ENCODE results near the gene FAM168B.

Gene FAM168B

DNA sequence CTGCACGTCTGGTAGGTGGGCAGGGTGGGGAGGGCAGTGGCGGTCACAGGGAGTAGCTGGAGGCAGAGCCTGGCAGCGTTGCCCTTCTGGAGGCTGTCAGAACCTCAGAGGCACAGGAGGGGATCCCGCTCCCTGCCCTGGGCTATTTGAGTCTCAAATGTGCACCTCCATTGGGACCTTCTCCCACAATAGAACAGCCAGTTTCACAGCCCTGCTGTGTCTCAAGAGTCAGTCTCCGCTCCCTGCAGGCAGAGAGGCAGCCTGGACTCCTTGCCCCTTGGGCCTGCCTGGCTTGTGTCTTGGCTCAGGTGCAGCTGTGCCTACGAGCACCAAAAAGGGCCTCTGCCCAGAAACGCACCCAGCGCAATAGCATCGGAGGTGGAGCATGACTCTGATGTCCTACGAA lies 57.4 kb downstream of the FAM168B start:
- no peak for ATAC-seq (replicated peaks)
- DNase-seq = no peak
- no peaks in the 10 kb centered on the region for H3K9me3 Mint-ChIP-seq
- H3K27me3 Mint-ChIP-seq = peaks cover 47 to 84% of the 10 kb centered on the region in 2 donors
- H3K4me3 Mint-ChIP-seq = no peak overlapping the region
- H3K4me1 Mint-ChIP-seq = peaks cover 4 to 16% of the 10 kb centered on the region in 2 donors
- no peak overlapping the region for H3K27ac Mint-ChIP-seq
- H3K36me3 Mint-ChIP-seq = peaks cover 0 to 4% of the 10 kb centered on the region in 2 donors

DNA sequence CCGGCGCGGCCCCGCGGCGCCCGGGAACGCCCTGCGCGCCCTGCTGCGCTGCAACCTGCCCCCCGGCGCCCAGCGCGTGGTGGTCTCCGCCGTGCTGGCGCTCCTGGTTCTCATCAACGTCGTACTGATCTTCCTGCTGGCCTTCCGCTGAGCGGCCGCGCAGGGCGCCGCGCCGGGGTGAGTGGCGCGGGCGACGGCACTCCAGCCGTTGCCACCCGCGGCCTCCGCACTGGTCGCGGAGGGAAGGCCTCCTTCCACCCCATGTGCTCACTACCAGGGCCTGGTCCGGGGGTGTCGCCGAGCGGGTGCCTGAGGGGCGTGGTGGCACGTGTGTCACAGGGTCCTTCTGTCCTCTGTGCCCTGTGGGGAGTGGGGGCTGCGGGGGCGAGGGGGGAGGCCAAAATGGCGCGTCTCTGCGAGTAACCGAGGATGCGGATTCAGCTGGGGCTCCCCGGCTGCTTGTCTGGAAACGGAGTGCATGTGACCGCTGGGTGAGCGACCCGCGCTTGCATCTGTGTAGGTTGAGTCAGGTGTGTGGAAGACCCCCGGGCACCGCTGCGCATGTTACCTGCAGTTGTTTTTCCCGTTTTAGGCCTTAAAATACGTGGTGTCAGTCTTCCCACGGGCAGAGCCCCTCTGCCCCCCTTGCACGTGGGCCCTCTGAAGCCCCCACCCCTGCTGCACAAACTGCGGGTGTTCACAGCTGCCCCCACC lies 58.0 kb downstream of the FAM168B start:
- DNase-seq = no peak
- Mint-ChIP-seq H3K27me3 (peaks cover 46 to 82% of the 10 kb centered on the region in 2 donors), H3K9me3 (no peaks in the 10 kb centered on the region), H3K27ac (no peak overlapping the region), H3K4me1 (peaks cover 0 to 10% of the 10 kb centered on the region in 2 donors), H3K36me3 (peaks cover 0 to 4% of the 10 kb centered on the region in 2 donors), H3K4me3 (peak overlapping the region; percentile 36 to 68)
- no peak for ATAC-seq (replicated peaks)

DNA sequence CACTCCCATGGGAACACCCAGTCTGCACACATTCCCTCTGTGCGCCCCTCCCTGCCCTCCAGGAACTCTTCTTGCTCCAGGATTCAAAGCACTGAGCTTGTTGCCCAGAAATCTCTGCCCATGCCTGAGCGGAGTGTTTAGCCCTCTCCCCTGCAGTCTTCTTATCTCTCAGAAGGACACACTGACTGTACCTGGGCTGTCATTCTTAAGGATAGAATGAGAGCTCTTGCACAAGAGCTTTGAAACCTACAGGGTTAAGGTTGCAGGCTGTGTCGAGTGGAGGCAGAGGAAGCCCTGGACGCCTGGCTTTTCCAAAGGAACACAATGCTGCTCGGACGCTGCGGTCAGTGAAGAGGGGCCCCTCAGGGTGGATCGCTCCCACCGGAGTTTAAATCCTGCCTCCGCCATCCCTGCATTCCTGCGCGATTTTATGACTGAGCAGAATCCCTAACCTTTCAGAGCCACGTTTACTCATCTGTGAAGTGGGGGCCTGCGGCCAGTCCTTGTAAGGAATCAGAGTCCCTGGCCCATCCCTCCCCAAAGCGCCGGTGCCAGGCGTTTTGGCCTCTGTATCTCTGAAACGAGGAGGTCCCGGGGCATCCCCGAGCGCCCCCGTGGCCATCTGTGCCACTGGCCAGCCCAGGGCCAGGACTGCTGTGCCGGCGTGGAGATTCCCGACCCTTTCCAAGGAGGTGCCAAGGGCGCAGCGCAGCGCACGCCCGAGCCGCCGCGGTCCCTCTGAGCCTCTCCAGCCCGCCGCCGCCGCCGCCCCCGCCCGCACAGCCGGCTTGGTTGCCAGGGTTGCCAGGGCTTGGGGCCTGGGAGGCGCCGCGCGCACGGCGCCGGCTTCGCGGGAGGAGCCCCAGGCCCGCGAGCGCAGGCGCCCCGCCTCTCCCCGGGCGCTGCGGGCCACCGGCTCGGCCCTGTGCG lies 58.9 kb downstream of the FAM168B start:
- no peak overlapping the region for H3K27ac Mint-ChIP-seq
- H3K36me3 Mint-ChIP-seq = peaks cover 0 to 2% of the 10 kb centered on the region in 2 donors
- H3K4me3 Mint-ChIP-seq = no peak overlapping the region
- H3K27me3 Mint-ChIP-seq = peaks cover 38 to 76% of the 10 kb centered on the region in 2 donors
- H3K9me3 Mint-ChIP-seq = no peaks in the 10 kb centered on the region
- H3K4me1 Mint-ChIP-seq = peaks cover 0 to 1% of the 10 kb centered on the region in 2 donors
- ATAC-seq (replicated peaks) (no peak), DNase-seq (no peak)

DNA sequence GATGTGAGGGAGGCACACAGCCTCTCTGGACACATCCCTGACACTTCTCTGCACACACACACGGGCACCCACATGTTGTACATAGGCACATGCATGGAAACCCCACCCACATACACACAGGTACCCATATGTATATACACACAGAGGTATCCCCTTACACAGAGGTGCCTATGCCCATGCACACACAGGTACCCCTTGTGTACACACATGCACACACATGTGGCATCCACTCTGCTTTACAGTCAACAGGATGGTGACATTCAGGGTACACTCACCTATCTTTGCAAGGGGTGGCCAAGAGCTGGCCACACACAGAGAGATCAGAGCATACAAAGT lies 59.5 kb downstream of the FAM168B start:
- no peaks in the 10 kb centered on the region for H3K9me3 Mint-ChIP-seq
- peaks cover 36 to 70% of the 10 kb centered on the region in 2 donors for H3K27me3 Mint-ChIP-seq
- H3K27ac Mint-ChIP-seq = no peak overlapping the region
- DNase-seq = no peak
- no peaks in the 10 kb centered on the region for H3K4me1 Mint-ChIP-seq
- H3K36me3 Mint-ChIP-seq = no peaks in the 10 kb centered on the region
- H3K4me3 Mint-ChIP-seq = no peak overlapping the region
- ATAC-seq (replicated peaks) = no peak

DNA sequence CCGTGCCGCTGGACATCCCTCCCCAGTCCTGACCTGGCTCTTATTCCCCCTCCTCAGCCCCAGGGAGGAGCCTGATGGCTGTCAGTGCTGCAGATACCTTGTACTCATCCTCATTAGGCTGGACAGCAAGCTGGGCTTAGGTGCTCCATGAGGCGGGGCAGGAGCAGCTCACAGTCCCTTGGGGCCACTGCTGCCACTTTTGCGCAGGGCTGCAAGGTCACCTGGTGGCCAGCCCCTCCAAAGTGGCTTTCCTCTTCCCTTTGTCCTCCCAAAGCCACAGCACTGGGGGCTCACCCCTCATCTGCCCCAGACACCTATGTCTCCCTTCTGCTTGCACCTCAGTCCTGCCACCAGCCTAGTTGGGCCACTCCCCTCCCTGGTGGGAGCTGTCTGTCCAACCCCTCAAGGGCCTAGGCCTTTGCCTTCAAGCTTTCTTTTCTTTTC lies 60.8 kb downstream of the FAM168B start:
- H3K36me3 Mint-ChIP-seq = no peaks in the 10 kb centered on the region
- H3K4me3 Mint-ChIP-seq = no peak overlapping the region
- no peaks in the 10 kb centered on the region for H3K4me1 Mint-ChIP-seq
- no peak overlapping the region for H3K27ac Mint-ChIP-seq
- peaks cover 5% of the 10 kb centered on the region in 2 donors for H3K9me3 Mint-ChIP-seq
- DNase-seq (no peak), ATAC-seq (replicated peaks) (no peak)
- H3K27me3 Mint-ChIP-seq = peaks cover 34 to 56% of the 10 kb centered on the region in 2 donors

DNA sequence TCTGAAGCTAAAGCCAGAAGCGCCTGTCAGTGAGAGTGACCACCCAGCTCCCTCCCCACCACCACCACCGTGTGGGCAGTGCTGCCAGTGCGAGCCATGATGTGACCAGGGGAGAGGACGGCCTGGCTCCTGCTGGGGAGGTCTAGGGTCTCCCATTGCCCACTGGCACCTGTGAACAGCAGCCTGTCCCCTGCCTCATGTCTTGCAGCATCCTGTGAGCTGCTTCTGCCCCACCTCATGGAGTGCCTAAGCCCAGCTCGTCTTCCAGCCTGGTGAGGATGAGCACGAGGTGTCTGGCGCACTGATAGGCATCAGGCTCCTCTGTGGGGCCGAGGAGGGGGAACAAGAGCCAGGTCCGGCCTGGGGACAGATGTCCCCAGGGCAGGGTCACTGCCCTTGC lies 61.4 kb downstream of the FAM168B start:
- Mint-ChIP-seq H3K27me3 (peaks cover 30 to 51% of the 10 kb centered on the region in 2 donors), H3K36me3 (no peaks in the 10 kb centered on the region), H3K4me1 (no peaks in the 10 kb centered on the region), H3K4me3 (no peak overlapping the region), H3K27ac (no peak overlapping the region), H3K9me3 (peaks cover 8 to 9% of the 10 kb centered on the region in 2 donors)
- DNase-seq (no peak), ATAC-seq (replicated peaks) (no peak)

DNA sequence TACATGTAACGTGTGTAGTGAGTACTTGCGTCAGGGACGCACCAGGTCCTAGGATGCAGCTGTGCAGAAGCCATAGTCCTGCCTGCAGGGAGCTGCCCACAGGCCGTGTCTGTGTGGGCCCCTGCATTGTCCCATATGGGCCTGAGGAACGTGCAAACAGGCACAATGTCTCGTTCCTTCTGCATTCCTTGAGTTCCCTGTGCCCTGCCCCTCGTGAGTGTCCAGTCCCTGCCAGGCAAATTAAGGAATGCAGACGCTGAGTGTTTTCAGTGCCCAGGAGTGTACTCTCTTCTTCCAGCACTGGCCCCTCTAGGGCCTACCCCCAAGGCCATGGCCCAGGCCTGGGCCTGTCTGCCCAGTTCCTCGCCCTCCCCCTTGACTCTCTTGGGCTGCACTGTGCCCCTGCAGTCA lies 61.8 kb downstream of the FAM168B start:
- Mint-ChIP-seq H3K9me3 (peaks cover 8 to 9% of the 10 kb centered on the region in 2 donors), H3K4me3 (no peak overlapping the region), H3K4me1 (no peaks in the 10 kb centered on the region), H3K27me3 (peaks cover 30 to 46% of the 10 kb centered on the region in 2 donors), H3K27ac (no peak overlapping the region), H3K36me3 (no peaks in the 10 kb centered on the region)
- DNase-seq = no peak
- no peak for ATAC-seq (replicated peaks)

DNA sequence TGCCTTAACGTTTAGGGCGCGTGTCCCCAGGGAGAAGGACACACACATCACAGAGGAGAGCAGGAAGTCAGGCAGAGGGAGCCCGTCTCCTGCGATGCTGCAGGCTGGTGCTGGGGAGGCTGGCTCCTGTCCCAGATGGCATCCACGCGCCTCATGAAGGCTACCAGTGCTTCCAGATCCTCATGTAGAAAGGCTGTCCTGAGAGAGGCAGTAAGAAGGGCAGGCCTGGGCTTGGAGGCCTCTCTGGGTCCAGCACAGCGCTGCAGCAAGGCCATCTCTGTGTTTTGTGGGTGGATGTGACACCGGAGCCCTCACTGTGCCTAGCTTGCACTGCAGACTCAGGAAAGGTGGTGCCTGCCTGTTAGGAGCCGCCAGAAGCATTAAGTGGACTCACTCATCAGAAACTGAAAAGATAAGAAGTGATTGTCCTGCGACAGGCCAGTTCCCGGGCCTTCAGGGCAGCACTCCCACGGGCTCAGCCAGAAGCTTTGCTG lies 62.7 kb downstream of the FAM168B start:
- DNase-seq (no peak), ATAC-seq (replicated peaks) (no peak)
- Mint-ChIP-seq H3K36me3 (no peaks in the 10 kb centered on the region), H3K27me3 (peaks cover 23 to 43% of the 10 kb centered on the region in 2 donors), H3K27ac (no peak overlapping the region), H3K4me1 (no peaks in the 10 kb centered on the region), H3K9me3 (peaks cover 8 to 9% of the 10 kb centered on the region in 2 donors), H3K4me3 (no peak overlapping the region)

DNA sequence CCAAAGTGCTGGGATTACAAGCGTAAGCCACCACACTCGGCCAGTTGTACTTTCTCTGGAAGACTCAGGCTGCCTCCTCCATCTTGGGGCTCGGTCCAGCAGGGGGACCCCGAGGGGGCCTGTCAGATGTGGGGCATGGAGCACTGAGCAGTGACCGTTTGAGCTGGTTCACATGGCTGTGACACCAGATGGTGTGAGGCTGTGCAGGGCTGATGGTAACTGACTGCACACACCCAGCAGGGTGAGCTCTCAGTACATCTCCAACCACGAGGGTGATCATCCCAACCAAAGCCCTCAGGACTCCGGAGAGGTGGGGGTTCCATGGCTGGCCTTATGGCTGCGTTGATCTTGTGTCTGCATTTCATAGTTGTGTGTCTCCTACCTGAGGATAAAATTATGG lies 63.4 kb downstream of the FAM168B start:
- DNase-seq = no peak
- H3K27ac Mint-ChIP-seq = no peak overlapping the region
- H3K36me3 Mint-ChIP-seq = no peaks in the 10 kb centered on the region
- no peak for ATAC-seq (replicated peaks)
- H3K9me3 Mint-ChIP-seq = peaks cover 8 to 9% of the 10 kb centered on the region in 2 donors
- no peak overlapping the region for H3K4me3 Mint-ChIP-seq
- peaks cover 29 to 44% of the 10 kb centered on the region in 2 donors for H3K27me3 Mint-ChIP-seq
- H3K4me1 Mint-ChIP-seq = no peaks in the 10 kb centered on the region

DNA sequence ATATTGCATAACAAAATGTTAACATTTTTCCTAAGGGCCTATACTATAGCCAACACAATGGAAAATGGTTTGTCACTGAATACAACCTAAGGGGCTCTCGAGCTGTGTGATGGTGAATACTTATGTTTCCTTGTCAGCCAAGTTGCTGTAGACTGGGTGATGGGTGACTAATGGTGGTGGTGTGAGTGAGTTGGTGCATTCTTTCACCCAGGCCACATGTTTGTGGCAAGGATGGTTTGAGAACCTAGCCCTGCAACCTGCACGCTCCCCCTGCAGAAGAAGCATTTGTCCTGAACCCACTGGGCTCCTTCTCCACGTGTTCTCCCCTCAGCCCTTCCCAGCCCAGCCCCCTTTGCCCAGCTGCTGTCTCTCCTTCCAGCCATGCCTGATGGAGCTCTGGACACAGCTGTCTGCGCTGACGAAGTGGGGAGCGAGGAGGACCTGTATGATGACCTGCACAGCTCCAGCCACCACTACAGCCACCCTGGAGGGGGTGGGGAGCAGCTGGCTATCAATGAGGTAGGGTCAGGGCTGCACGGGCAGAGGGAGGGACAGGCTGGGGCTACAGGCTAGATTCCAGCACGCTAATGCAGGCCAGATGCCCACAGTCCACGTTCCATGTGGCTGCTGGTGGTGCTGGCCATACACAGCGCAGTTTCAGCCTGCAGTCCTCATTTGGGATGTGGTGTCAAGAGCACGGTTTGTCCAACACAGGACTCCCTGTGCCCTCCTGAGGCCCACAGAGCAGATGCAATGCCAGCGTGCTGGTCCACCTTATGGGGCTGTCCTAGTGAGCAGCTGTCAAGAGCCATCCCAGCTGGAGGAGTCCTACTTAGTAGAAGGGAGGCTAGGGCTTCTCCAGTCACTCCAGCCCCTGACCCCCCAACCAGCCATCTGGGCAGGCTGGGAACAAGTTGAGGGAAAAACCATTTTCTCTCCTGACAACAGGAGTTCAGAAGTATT lies 65.4 kb downstream of the FAM168B start:
- Mint-ChIP-seq H3K4me1 (no peaks in the 10 kb centered on the region), H3K27me3 (peaks cover 17 to 34% of the 10 kb centered on the region in 2 donors)
- no peak for ATAC-seq (replicated peaks)

DNA sequence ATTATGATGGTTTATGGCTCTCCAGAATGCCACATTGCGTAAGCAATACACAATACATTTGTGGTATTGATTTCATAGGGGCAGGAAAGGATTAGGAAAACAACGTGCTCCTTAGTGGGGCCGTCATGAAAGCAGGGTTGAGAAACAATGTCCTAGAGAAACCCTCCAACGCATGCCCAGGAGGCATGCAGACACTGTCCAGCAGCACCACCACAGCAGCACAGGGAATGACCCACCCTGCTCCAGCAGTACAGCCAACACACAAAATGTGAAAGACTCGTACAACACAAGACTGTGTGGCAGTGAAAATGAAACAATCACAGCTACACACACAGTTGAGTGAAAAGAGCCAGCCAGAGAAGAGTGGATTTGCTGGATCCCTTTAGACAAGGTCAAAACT lies 66.3 kb downstream of the FAM168B start:
- no peaks in the 10 kb centered on the region for H3K36me3 Mint-ChIP-seq

More for the DNA sequence above, 65.4 kb downstream of the FAM168B start:
- H3K9me3 Mint-ChIP-seq = peaks cover 8 to 9% of the 10 kb centered on the region in 2 donors
- no peaks in the 10 kb centered on the region for H3K36me3 Mint-ChIP-seq
- DNase-seq = no peak
- H3K27ac Mint-ChIP-seq = no peak overlapping the region
- no peak overlapping the region for H3K4me3 Mint-ChIP-seq

DNA sequence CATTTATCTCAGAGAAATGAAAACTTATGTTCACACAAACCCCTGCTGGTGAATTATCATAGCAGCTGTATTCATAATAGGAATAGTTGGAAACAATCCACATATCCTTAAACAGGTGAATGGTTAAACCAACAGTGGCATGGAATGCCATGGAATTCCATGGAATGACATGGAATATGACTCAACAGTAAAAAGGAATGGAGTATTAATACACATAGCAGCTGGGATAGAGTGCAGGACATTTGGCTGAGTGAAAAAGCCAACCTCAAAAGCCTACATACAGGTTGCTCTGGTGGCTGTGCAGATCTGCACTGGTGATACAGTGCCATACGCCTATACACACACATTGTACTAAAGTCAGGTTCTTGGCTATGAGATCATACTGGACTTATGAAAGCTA lies 69.5 kb downstream of the FAM168B start:
- H3K4me3 Mint-ChIP-seq = no peak overlapping the region
- DNase-seq (no peak), ATAC-seq (replicated peaks) (no peak)
- no peaks in the 10 kb centered on the region for H3K4me1 Mint-ChIP-seq
- H3K27me3 Mint-ChIP-seq = peaks cover 12 to 20% of the 10 kb centered on the region in 2 donors
- H3K9me3 Mint-ChIP-seq = peaks cover 8 to 9% of the 10 kb centered on the region in 2 donors
- H3K36me3 Mint-ChIP-seq = no peaks in the 10 kb centered on the region
- no peak overlapping the region for H3K27ac Mint-ChIP-seq

More for the DNA sequence above, 66.3 kb downstream of the FAM168B start:
- peaks cover 8 to 9% of the 10 kb centered on the region in 2 donors for H3K9me3 Mint-ChIP-seq
- peaks cover 12 to 33% of the 10 kb centered on the region in 2 donors for H3K27me3 Mint-ChIP-seq
- DNase-seq (no peak), ATAC-seq (replicated peaks) (no peak)
- H3K27ac Mint-ChIP-seq = no peak overlapping the region
- no peak overlapping the region for H3K4me3 Mint-ChIP-seq
- no peaks in the 10 kb centered on the region for H3K4me1 Mint-ChIP-seq

DNA sequence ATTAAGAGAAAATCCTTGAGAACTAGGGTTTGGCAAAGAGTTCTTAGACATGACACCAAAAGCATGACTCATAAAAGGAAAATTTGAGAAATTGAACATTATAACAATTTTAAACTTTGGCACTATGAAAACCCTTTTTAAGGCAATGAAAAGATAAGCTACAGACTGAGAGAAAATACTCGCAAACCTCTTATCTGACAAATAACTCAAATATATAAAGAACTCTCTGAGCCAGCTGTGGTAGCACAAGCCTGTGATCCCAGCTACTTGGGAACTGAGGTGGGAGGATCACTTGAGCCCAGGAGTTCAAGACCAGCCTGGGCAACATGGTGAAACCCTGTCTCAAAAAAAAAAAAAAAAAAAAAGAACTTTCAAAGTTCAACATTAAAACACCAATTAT lies 70.5 kb downstream of the FAM168B start:
- ATAC-seq (replicated peaks) = no peak
- Mint-ChIP-seq H3K27me3 (peaks cover 8 to 20% of the 10 kb centered on the region in 2 donors), H3K4me1 (no peaks in the 10 kb centered on the region), H3K9me3 (peaks cover 6 to 7% of the 10 kb centered on the region in 2 donors), H3K27ac (no peak overlapping the region), H3K36me3 (no peaks in the 10 kb centered on the region), H3K4me3 (no peak overlapping the region)
- no peak for DNase-seq

All from stimulated activated naive B cell treated with anti-CD40 and anti-IgM and Interleukin-4, amounts not matched to agents 10 μg/mL and 1 μg/mL and 100 μg/mL, for 72 hours (primary cell).